Smooth muscle cell (in vitro differentiated cells): ENCODE results near the gene MACROD2. TPM values are rescaled to one million over a fixed set of nuclear protein-coding genes. Genes with fewer than 3 reads are reported as not detected.

Experiments used
- DNase-seq: peaks from one replicate; lab custom pipeline; 2025; ENCODE audit not compliant: unreplicated experiment; lab: John Stamatoyannopoulos, UW
- H2AFZ ChIP-seq: fragments of 200-600 bp; sonication (generic); 2 replicates; pipeline ENCODE4 v1.6.0; 2016; ENCODE audit warnings: antibody characterized with exemption, low read depth, mild to moderate bottlenecking
- H3F3A ChIP-seq: fragments of 200-600 bp; sonication (generic); 2 replicates; pipeline ENCODE4 v1.6.0; 2017; ENCODE audit warnings: antibody characterized with exemption, low read depth
- H3K27ac ChIP-seq: fragments of 200-600 bp; sonication (generic); 2 replicates; pipeline ENCODE4 v1.5.1; 2016; ENCODE audit warnings: low read depth, mild to moderate bottlenecking
- H3K27me3 ChIP-seq: fragments of 200-600 bp; sonication (generic); 2 replicates; pipeline ENCODE4 v1.6.1; 2016; ENCODE audit warnings: low read depth, mild to moderate bottlenecking
- H3K36me3 ChIP-seq: fragments of 200-600 bp; sonication (generic); 2 replicates; pipeline ENCODE4 v1.5.1; 2016; ENCODE audit warnings: low read depth
- H3K4me1 ChIP-seq: fragments of 200-600 bp; sonication (generic); 2 replicates; pipeline ENCODE4 v1.5.1; 2016; ENCODE audit warnings: low read depth
- H3K4me2 ChIP-seq: fragments of 200-600 bp; sonication (generic); 2 replicates; pipeline ENCODE4 v1.6.0; 2016; ENCODE audit warnings: mild to moderate bottlenecking
- H3K4me3 ChIP-seq: fragments of 200-600 bp; sonication (generic); 2 replicates; pipeline ENCODE4 v1.5.1; 2016; ENCODE audit warnings: mild to moderate bottlenecking
- H3K79me2 ChIP-seq: fragments of 200-600 bp; sonication (generic); 2 replicates; pipeline ENCODE4 v1.6.0; 2016; ENCODE audit warnings: low read depth, mild to moderate bottlenecking
- H3K9ac ChIP-seq: fragments of 200-600 bp; sonication (generic); 2 replicates; pipeline ENCODE4 v1.6.0; 2016; ENCODE audit warnings: low read depth
- H3K9me3 ChIP-seq: fragments of 200-600 bp; sonication (generic); replicated peaks from 2 replicates; pipeline ENCODE4 v1.5.1; 2016; ENCODE audit warnings: low read depth
- H4K20me1 ChIP-seq: fragments of 200-600 bp; sonication (generic); 2 replicates; pipeline ENCODE4 v1.6.0; 2016; ENCODE audit warnings: low read depth
- CTCF ChIP-seq: fragments of 200-600 bp; sonication (generic); IDR thresholded peaks from 2 replicates; pipeline ENCODE4 v1.5.1; 2017; ENCODE audit warnings: borderline replicate concordance, mild to moderate bottlenecking, antibody characterized with exemption; ENCODE audit not compliant: insufficient read depth, poor library complexity, severe bottlenecking
- WGBS: methylation state at CpG from one replicate; pipeline ENCODE4 v1.1.7; 2016; ENCODE audit warnings: low lambda C conversion rate; 5-methylcytosine and 5-hydroxymethylcytosine counted together
- polyA plus RNA-seq: library from polyadenylated mRNA; unstranded; fragments of >200 nt; fragmentation: Nextera tagmentation; extraction: Ambion mirVana; gene quantifications from 2 replicates; pipeline ENCODE4 v1.2.1, GENCODE V29; 2016
- total RNA-seq: library from RNA; depleted of rRNA; stranded (reverse); fragments of >200 nt; gene quantifications from 2 replicates; pipeline ENCODE4 v1.2.3, GENCODE V29; 2014

MACROD2 gene
- total and polyA plus RNA-seq, 2 experiments from 2014 or later, result 0.04 to 0.32 TPM

DNA sequence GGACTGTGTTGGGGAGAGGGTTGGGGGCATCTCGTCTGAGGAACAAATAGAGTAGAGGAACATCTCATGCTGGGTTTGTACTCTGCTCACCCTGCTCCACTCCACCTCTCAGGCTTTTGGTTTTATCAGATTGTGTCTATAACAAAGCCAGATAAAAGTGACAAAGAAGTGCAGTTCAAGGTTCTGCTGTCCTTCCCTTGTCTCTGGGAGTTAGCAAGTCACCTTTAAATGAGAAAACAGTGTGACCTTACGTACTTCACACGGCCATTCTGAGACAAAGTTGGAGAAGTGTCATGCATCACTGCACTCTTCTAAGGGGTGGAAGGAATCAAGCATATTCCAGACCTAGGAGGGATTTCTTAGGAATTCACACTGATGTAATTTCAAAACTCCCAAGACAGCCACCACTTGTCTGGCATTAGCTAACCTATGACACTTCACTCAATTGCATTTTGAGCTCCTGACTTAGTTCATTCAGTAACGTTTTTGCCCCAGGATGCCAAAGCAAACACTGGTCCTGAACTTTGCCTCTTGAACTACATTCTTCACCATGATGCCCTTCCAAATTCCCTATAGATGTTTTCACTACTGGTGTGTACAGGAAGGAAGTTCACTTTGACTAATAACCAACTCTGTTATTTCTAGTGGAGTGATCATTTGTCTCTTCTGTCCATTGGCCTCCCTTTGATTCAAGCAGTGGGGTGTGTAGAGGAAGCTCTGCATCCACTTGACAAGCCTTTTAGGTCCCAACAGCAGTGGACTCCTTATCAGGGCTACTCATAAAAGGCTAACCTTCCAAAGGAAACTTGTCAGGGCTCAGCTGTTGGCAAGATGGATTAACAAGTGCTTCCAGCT lies 989.7 kb downstream of the MACROD2 start:
- no peak overlapping the region for H3K27ac ChIP-seq
- H3K4me1 ChIP-seq, result no peaks in the 10 kb centered on the region
- H3K4me3 ChIP-seq, result no peak overlapping the region
- H3K9ac ChIP-seq, result no peak overlapping the region
- H3K4me2 ChIP-seq, result no peak overlapping the region
- H2AFZ ChIP-seq, result no peak overlapping the region
- 86% methylated on average over 4 of the region's 4 CpGs for WGBS
- TF ChIP-seq CTCF, result no peak
- no peaks in the 10 kb centered on the region for H3K36me3 ChIP-seq
- no peak for DNase-seq
- H3F3A ChIP-seq, result no peaks in the 10 kb centered on the region
- no peaks in the 10 kb centered on the region for H4K20me1 ChIP-seq
- H3K9me3 ChIP-seq, result no peaks in the 10 kb centered on the region
- H3K79me2 ChIP-seq, result no peaks in the 10 kb centered on the region
- no peaks in the 10 kb centered on the region for H3K27me3 ChIP-seq

- DNase-seq, result no peak
- no peak overlapping the region for H3K27ac ChIP-seq
- no peaks in the 10 kb centered on the region for H3K4me1 ChIP-seq
- no peak overlapping the region for H3K4me3 ChIP-seq
- H4K20me1 ChIP-seq, result no peaks in the 10 kb centered on the region
- no peak overlapping the region for H2AFZ ChIP-seq
- no peaks in the 10 kb centered on the region for H3K36me3 ChIP-seq
- H3F3A ChIP-seq, result no peaks in the 10 kb centered on the region
- H3K27me3 ChIP-seq, result no peaks in the 10 kb centered on the region
- H3K79me2 ChIP-seq, result no peaks in the 10 kb centered on the region
- H3K9ac ChIP-seq, result no peak overlapping the region
- WGBS, result 66% methylated on average over 4 of the region's 4 CpGs
- no peak overlapping the region for H3K4me2 ChIP-seq
- H3K9me3 ChIP-seq, result no peaks in the 10 kb centered on the region
- no peak for TF ChIP-seq CTCF
Measured at GRCh38 chr20:14986026-14986655, 990.8 kb downstream of the MACROD2 start.

GRCh38 chr20:14986656-14987055 lies 991.3 kb downstream of the MACROD2 start:
- H3F3A ChIP-seq, result no peaks in the 10 kb centered on the region
- H3K79me2 ChIP-seq, result no peaks in the 10 kb centered on the region
- TF ChIP-seq CTCF, result no peak
- no peaks in the 10 kb centered on the region for H3K9me3 ChIP-seq
- no peak overlapping the region for H3K4me2 ChIP-seq
- H3K36me3 ChIP-seq, result no peaks in the 10 kb centered on the region
- no peak for DNase-seq
- 98% methylated on average over 7 of the region's 7 CpGs for WGBS
- H3K27me3 ChIP-seq, result no peaks in the 10 kb centered on the region
- H4K20me1 ChIP-seq, result no peaks in the 10 kb centered on the region
- H3K27ac ChIP-seq, result no peak overlapping the region
- no peak overlapping the region for H3K9ac ChIP-seq
- H3K4me1 ChIP-seq, result no peaks in the 10 kb centered on the region
- no peak overlapping the region for H2AFZ ChIP-seq
- no peak overlapping the region for H3K4me3 ChIP-seq
